Activated CD4-positive, CD25-positive, alpha-beta regulatory T cell treated with anti-CD3 and anti-CD28 coated beads, Interleukin-2, amount 50 U/mL, for 24 hours (primary cell): ENCODE results near the gene PLCB2.
A peak's percentile ranks its signal among the peaks of the same experiment; 100 is the strongest.

Experiments used
- ATAC-seq, 2 donors: fragments of 150-1000 bp; cut with Tn5 transposase; one replicate each; pipeline ENCODE4 v1.10.0; 2021; ENCODE audit warnings: mild to moderate bottlenecking in 1 of 2, moderate library complexity in 1 of 2

PLCB2 gene

DNA sequence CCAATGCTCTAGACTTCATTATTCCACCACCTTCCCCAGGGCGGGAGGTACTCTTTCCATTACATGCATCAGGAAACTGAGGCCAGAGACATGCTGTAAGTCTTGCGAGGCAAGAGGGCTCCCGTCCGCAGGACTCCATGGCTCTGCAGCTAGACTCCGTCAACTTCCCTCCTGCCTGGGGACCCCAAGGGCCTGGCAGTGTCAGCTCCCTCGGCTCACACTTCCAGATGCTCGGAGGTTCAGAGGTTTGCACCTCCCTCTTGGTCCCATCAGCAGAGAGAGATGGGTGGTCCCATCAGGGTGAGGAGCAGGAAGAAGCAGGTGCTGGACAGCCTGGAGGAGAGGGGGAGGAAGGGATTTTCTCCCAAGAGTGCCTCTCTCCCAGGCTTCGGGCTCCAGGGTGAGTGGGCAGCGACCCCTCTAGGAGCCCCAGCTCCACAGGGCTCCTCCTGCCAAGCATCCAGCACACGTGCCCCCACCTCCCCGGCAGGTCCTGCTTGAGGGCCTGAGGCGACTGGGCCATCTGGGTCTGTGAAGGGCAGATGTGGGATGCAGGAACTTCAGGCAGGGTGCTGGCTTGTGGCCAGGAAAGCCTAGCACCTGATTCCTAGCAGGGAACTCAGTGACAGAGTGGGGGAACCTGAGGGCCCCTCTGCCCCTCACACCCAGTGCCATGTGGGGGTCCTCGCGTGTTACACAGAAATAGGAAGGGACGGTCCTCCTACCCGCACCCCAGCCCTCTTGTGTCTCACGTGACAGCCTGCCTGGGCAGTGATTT, 59.5 kb downstream of the PLCB2 start:
- no peak for ATAC-seq

DNA sequence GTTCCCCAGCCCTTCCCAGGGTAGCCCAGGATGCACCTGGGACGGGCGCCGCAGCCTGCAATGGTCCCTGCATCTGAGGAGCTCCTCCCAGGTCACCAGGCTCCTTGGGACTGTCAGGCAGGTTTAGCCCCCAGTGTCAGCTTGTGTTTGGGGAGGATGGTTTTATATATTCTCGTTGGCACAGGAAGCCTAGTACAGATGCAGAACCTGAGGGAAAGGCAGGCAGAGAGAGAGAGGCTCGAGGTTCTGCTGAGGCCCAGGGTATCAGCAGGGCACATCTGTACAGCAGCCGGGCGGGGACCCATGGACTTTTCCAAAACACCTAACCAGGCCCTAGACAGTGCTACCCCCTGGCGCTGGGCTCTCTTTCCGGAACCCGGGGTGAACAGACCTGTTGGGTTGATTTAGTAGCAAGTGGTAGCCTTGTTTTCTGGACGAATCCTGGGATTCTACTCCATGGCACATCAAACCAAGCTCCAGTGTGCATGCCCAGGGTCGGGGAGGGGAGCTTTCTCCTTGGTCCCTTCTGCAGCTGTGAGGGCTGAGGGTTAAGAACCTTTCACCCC, 60.2 kb downstream of the PLCB2 start:
- ATAC-seq = no peak

GRCh38 chr15:40246496-40247280, 61.0 kb downstream of the PLCB2 start:
- ATAC-seq = no peak

DNA sequence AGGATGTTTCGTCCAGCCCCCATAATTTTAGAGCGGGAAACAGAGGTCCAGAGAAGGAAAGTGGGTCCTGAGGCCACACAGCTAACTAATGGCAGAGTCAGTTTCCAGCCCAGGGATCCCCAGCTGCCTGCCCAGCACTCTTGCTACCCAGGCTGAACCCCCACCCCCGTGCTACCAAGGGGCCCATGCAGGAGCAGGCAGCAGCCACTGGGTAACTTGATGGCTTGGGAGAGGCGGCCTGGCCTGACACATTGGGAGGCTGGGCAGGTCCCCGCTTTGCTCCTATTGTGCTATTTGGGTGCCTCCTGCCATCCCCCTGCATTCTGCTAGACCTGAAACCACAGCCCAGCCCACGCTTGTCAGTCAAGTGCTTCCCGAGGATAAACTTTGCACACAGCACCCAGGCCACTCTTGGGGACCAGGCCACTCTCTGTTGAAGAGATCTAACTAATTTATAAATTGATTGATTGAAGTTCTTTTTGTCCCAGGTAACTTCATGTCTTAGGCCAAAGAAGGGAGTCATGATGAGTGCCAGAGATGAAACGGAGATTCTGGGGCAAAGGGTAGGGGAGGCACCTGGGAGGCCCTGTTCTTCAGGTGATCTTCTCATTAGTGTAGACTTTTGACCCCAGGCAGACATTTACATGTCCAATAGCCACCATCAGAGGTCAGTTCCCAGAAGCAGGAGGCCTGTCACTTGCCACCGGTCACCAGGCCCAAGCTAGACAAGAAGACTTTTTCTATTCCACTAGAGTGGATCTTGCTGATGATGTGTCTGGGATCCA, 61.9 kb downstream of the PLCB2 start:
- no peak for ATAC-seq

DNA sequence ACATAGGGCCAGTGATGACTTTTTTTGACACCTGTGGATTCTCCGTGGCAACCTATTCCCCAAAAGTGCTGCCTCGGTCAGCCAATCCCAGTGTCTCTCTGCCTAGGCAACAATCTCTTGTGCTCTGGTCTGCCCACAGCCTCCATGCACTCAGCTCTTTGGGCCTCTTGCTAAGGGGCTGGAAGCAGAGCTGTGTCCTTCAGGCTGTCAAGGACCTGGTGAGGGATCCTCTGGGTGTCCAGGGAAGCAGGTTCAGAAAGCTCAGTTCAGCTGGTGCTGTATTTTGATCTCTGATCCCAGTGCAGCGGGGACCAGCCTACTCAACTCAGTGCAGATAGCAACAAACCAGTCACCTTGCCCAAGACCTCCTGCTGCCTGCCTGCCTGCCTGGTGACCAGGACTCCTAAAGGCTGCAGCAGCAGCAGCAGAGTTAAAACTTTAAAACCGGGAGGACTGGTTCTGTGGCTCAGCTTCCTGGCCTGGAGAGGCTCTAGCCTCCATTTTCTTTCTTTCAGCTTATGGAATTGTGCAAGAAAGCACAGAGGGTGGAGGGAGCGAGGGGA, 62.7 kb downstream of the PLCB2 start:
- no peak for ATAC-seq

DNA sequence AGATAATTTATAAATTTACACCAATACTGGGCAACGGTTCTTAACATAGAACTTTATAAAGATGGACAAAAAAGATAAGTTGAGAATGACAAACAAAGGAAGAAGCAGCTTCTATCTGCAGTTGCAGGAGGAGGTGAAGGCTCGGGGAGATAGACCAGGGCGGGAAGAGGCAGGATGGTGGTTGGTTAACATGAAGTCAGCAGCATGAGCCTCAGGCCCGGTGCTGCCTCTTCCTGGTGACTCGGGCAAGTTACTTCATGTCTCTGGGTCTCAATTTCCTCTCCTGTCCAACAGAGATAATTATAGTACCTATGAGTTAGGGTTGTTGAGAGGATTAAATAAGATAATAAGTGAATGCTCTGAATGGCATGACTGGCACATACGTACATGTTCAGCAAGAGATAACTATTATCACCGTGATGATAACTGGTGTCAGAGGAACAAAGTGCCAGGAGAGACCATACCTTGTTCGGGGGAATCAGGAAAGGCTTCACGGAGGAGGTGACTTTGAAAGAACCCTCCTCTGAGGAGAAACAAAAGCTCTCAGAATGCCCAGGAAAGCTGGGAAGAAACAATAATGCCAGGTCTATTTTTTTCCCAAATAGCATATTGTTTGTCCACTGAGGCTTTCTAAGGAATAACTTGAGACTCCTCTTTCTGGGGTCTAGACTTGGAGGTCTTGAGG, 64.5 kb downstream of the PLCB2 start:
- ATAC-seq = no peak

DNA sequence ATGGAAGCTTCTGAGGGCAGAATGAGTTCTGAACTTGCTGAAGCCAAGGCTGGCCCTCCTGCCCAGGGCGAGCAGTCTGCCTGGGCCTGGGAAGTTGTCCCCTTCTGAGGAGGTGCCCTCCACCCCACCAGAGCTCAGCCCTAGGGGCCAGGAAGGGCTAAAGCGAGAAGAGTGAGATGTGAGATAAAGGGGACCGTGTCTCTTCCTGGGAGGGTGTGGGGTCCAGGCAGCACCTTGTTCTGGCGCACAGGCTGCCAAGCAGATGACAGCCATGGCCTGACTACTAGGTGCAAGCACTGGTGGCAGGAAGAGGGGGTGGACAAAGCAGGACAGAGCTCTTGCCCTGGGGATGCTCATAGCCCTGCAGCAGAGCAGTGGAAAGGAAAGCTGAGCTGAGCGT, 65.1 kb downstream of the PLCB2 start:
- ATAC-seq = no peak

GRCh38 chr15:40242213-40242599, 65.5 kb downstream of the PLCB2 start:
- ATAC-seq = no peak

DNA sequence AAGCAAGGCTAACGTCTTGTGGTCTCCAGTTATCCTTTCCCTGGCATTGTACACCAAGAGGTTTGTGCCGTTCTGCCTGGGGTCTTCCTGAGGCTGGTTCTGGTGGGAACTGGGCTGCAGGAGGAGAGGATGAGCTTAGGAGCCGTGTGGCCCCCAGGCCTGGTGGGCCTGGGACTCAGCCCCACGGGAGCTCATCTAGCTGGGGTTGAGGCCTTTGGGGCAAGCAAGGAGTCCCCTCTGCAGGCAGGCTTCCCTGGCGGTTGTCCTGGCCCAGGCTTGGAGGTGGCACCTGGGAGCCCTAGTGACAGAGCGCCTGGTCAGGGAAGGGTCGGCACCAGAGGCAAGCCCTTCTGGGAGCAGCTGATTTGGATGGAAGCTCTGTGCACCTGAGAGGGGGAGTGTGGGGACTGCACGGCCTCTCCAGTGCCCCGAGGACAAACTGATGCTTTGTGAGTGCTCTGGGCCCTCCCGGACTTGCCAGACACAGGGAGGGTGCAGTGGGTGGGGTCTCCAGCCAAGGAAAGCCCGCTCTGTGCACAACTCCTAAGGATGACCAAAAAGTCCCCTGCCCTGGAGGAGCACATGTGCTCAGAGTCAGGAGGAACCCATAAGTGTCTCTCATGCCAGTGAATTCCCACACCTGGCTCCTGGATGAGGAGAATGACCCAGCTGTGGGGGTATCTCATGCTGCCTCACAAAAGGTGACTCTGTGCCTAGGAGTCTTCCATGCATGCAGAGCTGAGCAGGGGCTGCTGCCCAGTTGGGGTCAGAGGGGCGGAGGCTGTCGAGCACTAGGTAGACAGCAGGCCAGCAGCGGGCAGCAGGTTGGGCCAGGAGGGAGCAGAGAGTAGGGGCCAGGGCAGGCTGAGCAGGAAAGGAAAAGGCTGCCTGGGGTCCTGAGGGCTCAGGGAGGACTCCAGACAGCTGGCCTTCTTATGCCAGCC, 66.2 kb downstream of the PLCB2 start:
- ATAC-seq = no peak

GRCh38 chr15:40240619-40241221, 67.0 kb downstream of the PLCB2 start:
- ATAC-seq = no peak

DNA sequence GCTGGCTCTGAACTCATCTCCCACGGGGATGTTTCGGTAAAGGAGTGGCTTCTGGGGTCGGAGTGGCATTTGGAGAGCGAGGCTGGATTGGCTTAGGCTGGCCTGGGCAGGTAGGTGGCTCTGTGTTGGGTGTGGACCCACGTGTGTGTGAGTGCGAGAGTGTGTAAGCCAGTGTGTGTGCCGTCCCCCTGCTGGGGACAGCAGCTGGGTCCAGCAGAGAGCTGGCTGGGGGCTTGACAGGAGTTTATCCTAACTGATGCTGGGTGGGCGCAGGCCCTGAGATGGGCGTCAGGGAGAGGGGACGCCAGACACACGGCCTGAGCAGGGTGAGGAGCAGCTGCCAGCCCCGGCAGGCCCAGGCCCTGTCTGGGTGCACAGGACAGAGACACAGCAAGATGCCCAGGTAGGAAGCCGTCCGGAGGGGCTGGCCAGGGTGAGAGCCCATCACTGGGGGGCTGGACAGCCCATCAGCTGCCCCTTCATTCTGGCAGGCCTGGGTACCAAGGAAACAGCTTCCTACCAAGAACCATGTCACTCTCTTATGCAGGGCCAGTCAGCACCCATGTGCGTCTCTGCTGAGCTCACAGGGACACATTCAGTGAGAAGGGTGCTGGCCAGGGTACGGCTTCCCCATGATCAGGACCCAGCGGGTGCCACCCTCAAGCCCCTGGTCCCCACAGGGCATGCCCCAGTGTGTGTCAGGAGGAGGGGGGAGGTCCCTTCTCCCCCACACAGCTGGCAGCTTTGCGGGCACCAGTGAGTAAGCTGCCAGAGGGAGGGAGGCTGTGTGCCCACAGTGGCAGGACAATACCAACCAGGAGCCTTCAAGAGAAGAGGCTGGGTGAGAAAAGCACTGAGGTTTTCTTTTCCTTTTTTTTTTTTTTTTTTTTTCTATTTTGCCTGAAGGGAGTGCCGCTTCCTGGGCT, 67.8 kb downstream of the PLCB2 start:
- no peak for ATAC-seq

DNA sequence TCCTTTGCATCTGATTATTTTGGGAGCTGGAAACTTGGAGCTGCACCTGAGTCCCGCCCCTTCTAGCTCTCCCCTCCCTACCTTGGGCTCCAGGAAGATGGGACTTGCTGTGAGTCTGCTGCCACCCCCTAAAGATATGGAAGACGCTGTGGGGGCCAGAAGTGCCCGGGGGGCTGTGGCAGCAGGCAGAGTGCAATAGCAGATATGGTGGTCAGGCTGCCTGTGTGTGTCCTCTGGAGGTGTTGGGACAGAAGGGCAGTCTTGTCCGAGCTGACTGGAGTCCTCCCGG, 68.4 kb downstream of the PLCB2 start:
- no peak for ATAC-seq

DNA sequence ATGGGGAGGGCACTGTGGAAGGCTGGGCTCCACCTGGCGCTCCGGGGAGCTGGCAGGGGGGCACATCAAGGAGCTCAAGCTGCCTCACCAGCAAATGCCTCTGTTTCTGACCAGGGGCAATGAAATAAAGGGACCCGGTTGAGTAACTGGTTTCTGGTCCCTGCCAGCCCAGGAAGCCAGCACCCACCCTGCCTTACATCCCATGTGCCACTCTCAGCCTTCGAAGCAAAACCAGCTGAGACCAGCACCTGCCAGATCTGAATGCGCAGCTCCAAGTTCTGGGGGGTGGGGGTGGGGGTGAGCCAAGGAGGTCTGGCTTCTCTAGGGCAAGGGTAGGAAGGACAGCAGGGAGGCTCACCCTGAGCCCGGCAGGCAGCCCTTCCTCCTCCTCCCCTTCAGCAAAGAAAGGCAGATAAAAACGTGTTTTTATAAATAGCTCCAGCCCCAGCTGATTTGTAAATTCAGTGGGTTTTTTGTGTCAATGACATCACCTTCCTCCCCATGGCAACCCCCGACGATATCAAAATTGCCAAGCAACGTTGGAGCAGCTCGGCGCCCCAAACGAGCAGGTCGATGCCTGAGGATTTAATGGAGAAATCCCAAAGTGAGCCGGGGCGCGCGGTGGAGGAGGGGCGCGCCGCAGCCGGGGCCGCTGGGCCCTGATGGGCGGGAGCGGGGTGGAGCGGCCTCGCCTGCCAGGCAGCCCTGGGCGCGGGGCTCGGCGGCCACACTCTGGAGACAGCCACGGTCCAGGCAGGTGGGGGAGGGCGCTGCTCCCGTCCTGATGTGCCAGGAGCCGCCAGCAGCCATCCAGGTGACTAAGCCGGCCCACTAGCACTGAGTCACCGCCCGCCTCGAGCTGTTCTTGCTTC, 69.0 kb downstream of the PLCB2 start, which contains the start of gene PAK6:
Gene PAK6, plus strand, starts transcription at position 532 of the 872 bp plus-strand sequence. CDS start 25,723 bp downstream, outside the sequence.
- ATAC-seq = peak; percentile 82
